Activated B cell treated with CpG ODN at 0.5 μM for 24 hours (primary cell): Measurements from ENCODE around the gene PDGFRA. TPM values are rescaled to one million over a fixed set of nuclear protein-coding genes. Genes with fewer than 3 reads are reported as not detected.

Experiments used
- ATAC-seq: fragments of 200-7000 bp; cut with Tn5 transposase; one replicate; pipeline ENCODE4 v1.10.0; 2021; ENCODE audit warnings: low read depth, mild to moderate bottlenecking, moderate library complexity
- CTCF ChIA-PET: fragments of 350-600 bp; sonication (Branson Sonifier 250); formaldehyde crosslinking; loops from one replicate; lab custom pipeline; 2021; ENCODE audit warnings: antibody characterized with exemption; lab: Charles Lee
- POLR2A ChIA-PET: fragments of 350-600 bp; sonication (Branson Sonifier 250); formaldehyde crosslinking; loops from one replicate; lab custom pipeline; 2021; ENCODE audit warnings: antibody characterized with exemption; lab: Charles Lee
- DNase-seq: peaks from one replicate; pipeline ENCODE4 v3.0.0; 2022
- H3K27ac Mint-ChIP-seq: one replicate; pipeline ENCODE4 v1.8.0; 2020; ENCODE audit warnings: mixed read lengths
- H3K27me3 Mint-ChIP-seq: one replicate; pipeline ENCODE4 v1.8.0; 2021; ENCODE audit warnings: mixed read lengths
- H3K36me3 Mint-ChIP-seq: one replicate; pipeline ENCODE4 v1.8.0; 2021; ENCODE audit warnings: low read depth, mixed read lengths
- H3K4me1 Mint-ChIP-seq: one replicate; pipeline ENCODE4 v1.8.0; 2021; ENCODE audit warnings: mixed read lengths
- H3K4me3 Mint-ChIP-seq: one replicate; pipeline ENCODE4 v1.8.0; 2020; ENCODE audit warnings: mild to moderate bottlenecking, mixed read lengths
- H3K9me3 Mint-ChIP-seq: one replicate; pipeline ENCODE4 v1.8.0; 2020; ENCODE audit warnings: mixed read lengths
- CTCF ChIP-seq: fragments of 200-600 bp; IDR thresholded peaks from one replicate; pipeline ENCODE4 v1.8.0; 2022; ENCODE audit warnings: antibody characterized with exemption, mild to moderate bottlenecking
- intact Hi-C: fragments of 100-400 bp; cut with micrococcal nuclease; formaldehyde crosslinking; loops from one replicate; pipeline ENCODE4 v1.15.1; 2024
- total RNA-seq: library from RNA; stranded (reverse); gene quantifications from 2 replicates; pipeline ENCODE4 v1.2.3, GENCODE V29; 2022

The PDGFRA gene
- total RNA-seq, 1 donor from 2014 or later = not detected

- intact Hi-C loops = no loop called here
- peaks cover 19% of the 10 kb centered on the region for H3K27me3 Mint-ChIP-seq
- no peaks in the 10 kb centered on the region for H3K36me3 Mint-ChIP-seq
- ChIA-PET POLR2A (interaction anchor here (0.7 kb wide), 1 partner anchor 1728 kb away, joined by 6 read pairs; no protein-coding TSS in a partner anchor), CTCF (no interaction called here)
- no peak overlapping the region for H3K4me3 Mint-ChIP-seq
- peaks cover 5% of the 10 kb centered on the region for H3K9me3 Mint-ChIP-seq
- DNase-seq (no peak), ATAC-seq (no peak)
- no peak for TF ChIP-seq CTCF
- H3K27ac Mint-ChIP-seq = no peak overlapping the region
- no peaks in the 10 kb centered on the region for H3K4me1 Mint-ChIP-seq
Measured at GRCh38 chr4:54278216-54278615, 49.1 kb downstream of the PDGFRA start.

- H3K4me3 Mint-ChIP-seq = no peak overlapping the region
- H3K4me1 Mint-ChIP-seq = no peaks in the 10 kb centered on the region
- DNase-seq = no peak
- H3K36me3 Mint-ChIP-seq = no peaks in the 10 kb centered on the region
- POLR2A ChIA-PET = no interaction called here
- no peak overlapping the region for H3K27ac Mint-ChIP-seq
- CTCF ChIA-PET = no interaction called here
- TF ChIP-seq CTCF = no peak
- intact Hi-C loops = no loop called here
- no peak for ATAC-seq
- peaks cover 11% of the 10 kb centered on the region for H3K9me3 Mint-ChIP-seq
- H3K27me3 Mint-ChIP-seq = peaks cover 12% of the 10 kb centered on the region
Measured at GRCh38 chr4:54281054-54281766, 52.1 kb downstream of the PDGFRA start.

GRCh38 chr4:54282837-54283236 lies 53.7 kb downstream of the PDGFRA start:
- Mint-ChIP-seq H3K36me3 (no peaks in the 10 kb centered on the region), H3K4me1 (no peaks in the 10 kb centered on the region), H3K9me3 (peaks cover 11% of the 10 kb centered on the region), H3K27ac (no peak overlapping the region), H3K4me3 (no peak overlapping the region), H3K27me3 (peaks cover 2% of the 10 kb centered on the region)
- DNase-seq = no peak
- ChIA-PET CTCF (no interaction called here), POLR2A (no interaction called here)
- ATAC-seq = no peak
- TF ChIP-seq CTCF = no peak
- intact Hi-C loops = no loop called here

GRCh38 chr4:54289316-54289715 lies 60.2 kb downstream of the PDGFRA start:
- no peak for ATAC-seq
- DNase-seq = no peak
- intact Hi-C loops = no loop called here
- no peak for TF ChIP-seq CTCF
- no peaks in the 10 kb centered on the region for H3K36me3 Mint-ChIP-seq
- H3K27me3 Mint-ChIP-seq = peaks cover 15% of the 10 kb centered on the region
- ChIA-PET POLR2A (no interaction called here), CTCF (no interaction called here)
- H3K4me1 Mint-ChIP-seq = no peaks in the 10 kb centered on the region
- no peak overlapping the region for H3K27ac Mint-ChIP-seq
- H3K4me3 Mint-ChIP-seq = no peak overlapping the region
- peaks cover 4% of the 10 kb centered on the region for H3K9me3 Mint-ChIP-seq

- intact Hi-C loops = no loop called here
- H3K27ac Mint-ChIP-seq = no peak overlapping the region
- POLR2A ChIA-PET = no interaction called here
- ATAC-seq = no peak
- H3K9me3 Mint-ChIP-seq = peaks cover 3% of the 10 kb centered on the region
- no peak overlapping the region for H3K4me3 Mint-ChIP-seq
- DNase-seq = no peak
- no peak for TF ChIP-seq CTCF
- no peaks in the 10 kb centered on the region for H3K4me1 Mint-ChIP-seq
- peaks cover 15% of the 10 kb centered on the region for H3K27me3 Mint-ChIP-seq
- H3K36me3 Mint-ChIP-seq = no peaks in the 10 kb centered on the region
- CTCF ChIA-PET = no interaction called here
Measured at GRCh38 chr4:54290980-54291379, 61.9 kb downstream of the PDGFRA start.
